GM12878 (cell line): ENCODE measurements around the gene ITIH2. TPM values are rescaled to one million over a fixed set of nuclear protein-coding genes. Genes with fewer than 3 reads are reported as not detected.

Experiments used
- ATAC-seq: fragments of 200-7000 bp; cut with Tn5 transposase; 3 replicates; pipeline ENCODE4 v1.9.1; 2020; ENCODE audit warnings: mild to moderate bottlenecking, moderate library complexity
- BruUV-seq: library from RNA; stranded (reverse); fragments of 400-500 nt; replicated peaks from 2 replicates; lab custom pipeline; 2021; lab: Mats Ljungman, UMichigan
- CTCF ChIA-PET: fragments of 300-600 bp; sonication (Branson Sonifier 250); formaldehyde crosslinking; extraction: SDS; loops from one replicate; lab custom pipeline; 2021; ENCODE audit warnings: inconsistent platforms; lab: Yijun Ruan, JAX
- POLR2A ChIA-PET: fragments of 350-600 bp; formaldehyde crosslinking; extraction: SDS; loops from one replicate; lab custom pipeline; 2021; ENCODE audit warnings: inconsistent platforms; lab: Charles Lee
- RAD21 ChIA-PET: fragments of 300-600 bp; sonication (Branson Sonifier 250); formaldehyde crosslinking; loops from one replicate; lab custom pipeline; 2023; ENCODE audit warnings: antibody characterized with exemption; ENCODE audit not compliant: unreplicated experiment; lab: Charles Lee
- SMC1A ChIA-PET: fragments of 300-600 bp; sonication (Branson Sonifier 250); formaldehyde crosslinking; loops from one replicate; lab custom pipeline; 2023; ENCODE audit not compliant: unreplicated experiment, uncharacterized antibody; lab: Charles Lee
- DNase-seq: peaks from one replicate; pipeline ENCODE4 v3.0.0-alpha.2; 2011; ENCODE audit warnings: low read depth, low spot score
- FAIRE-seq: peaks from 3 replicates; lab custom pipeline; 2011; peaks lifted over from hg19 to GRCh38; lab: Jason Lieb, UNC
- H2AFZ ChIP-seq: 2 replicates; pipeline ENCODE4 v1.6.0; 2011; ENCODE audit warnings: low read depth, low read length, control low read depth; ENCODE audit not compliant: control insufficient read depth
- H3K27ac ChIP-seq: 2 replicates; pipeline ENCODE4 v1.5.1; 2011; ENCODE audit warnings: control low read depth; ENCODE audit not compliant: control insufficient read depth, insufficient read depth
- H3K27me3 ChIP-seq, 2 experiments: replicated peaks in 1 of 2; 2 replicates each; pipeline versions ENCODE4 v1.6.0 to v1.6.1; 2011; ENCODE audit warnings: low read length in 1 of 2; ENCODE audit not compliant: control insufficient read depth in 2 of 2, insufficient read depth in 2 of 2
- H3K36me3 ChIP-seq, 2 experiments: 2 replicates each; pipeline ENCODE4 v1.5.1; 2011; ENCODE audit warnings: low read length in 1 of 2; ENCODE audit not compliant: control insufficient read depth in 2 of 2, insufficient read depth in 2 of 2
- H3K4me1 ChIP-seq: 2 replicates; pipeline ENCODE4 v1.6.1; 2011; ENCODE audit warnings: mild to moderate bottlenecking, low read length, moderate library complexity, mixed read lengths; ENCODE audit not compliant: control insufficient read depth, insufficient read depth
- H3K4me2 ChIP-seq: 2 replicates; pipeline ENCODE4 v1.6.0; 2011; ENCODE audit warnings: control low read depth; ENCODE audit not compliant: control insufficient read depth, insufficient read depth
- H3K4me3 ChIP-seq: fragments of 200-600 bp; sonication (generic); 2 replicates; pipeline ENCODE4 v1.5.1; 2016
- H3K79me2 ChIP-seq: 2 replicates; pipeline ENCODE4 v1.6.0; 2011; ENCODE audit warnings: low read length; ENCODE audit not compliant: control insufficient read depth, insufficient read depth
- H3K9ac ChIP-seq: 2 replicates; pipeline ENCODE4 v1.8.0; 2011; ENCODE audit warnings: low read length, control low read depth, mixed read lengths; ENCODE audit not compliant: control insufficient read depth, insufficient read depth
- H3K9me3 ChIP-seq: replicated peaks from 3 replicates; pipeline ENCODE4 v1.5.1; 2011; ENCODE audit warnings: mild to moderate bottlenecking, low read length; ENCODE audit not compliant: control insufficient read depth, insufficient read depth
- H4K20me1 ChIP-seq: 2 replicates; pipeline ENCODE4 v1.6.0; 2011; ENCODE audit not compliant: control insufficient read depth, insufficient read depth
- BCLAF1 ChIP-seq: fragments of 450-650 bp; IDR thresholded peaks from 2 replicates; pipeline ENCODE4 v1.6.1; 2017; ENCODE audit warnings: antibody characterized with exemption, mild to moderate bottlenecking, moderate library complexity
- ELK1 ChIP-seq: IDR thresholded peaks from 2 replicates; pipeline ENCODE4 v1.6.1; 2012; ENCODE audit warnings: low read depth, low read length, improper control_type of control experiment
- MTA2 ChIP-seq: fragments of 450-650 bp; IDR thresholded peaks from 2 replicates; pipeline ENCODE4 v1.6.1; 2016; ENCODE audit warnings: low read depth, mild to moderate bottlenecking, moderate library complexity
- WGBS: methylation state at CpG from one replicate; pipeline ENCODE4 v1.1.6; 2016; ENCODE audit warnings: low lambda C conversion rate; ENCODE audit not compliant: insufficient replicate concordance, insufficient coverage; ENCODE audit errors: missing lambda C conversion rate; 5-methylcytosine and 5-hydroxymethylcytosine counted together
- in situ Hi-C: fragments of 300-500 bp; cut with MboI; formaldehyde crosslinking; loops from 9 replicates; pipeline ENCODE4 v1.14.3; 2018; ENCODE audit warnings: mixed read lengths
- intact Hi-C: fragments of 100-400 bp; cut with micrococcal nuclease; formaldehyde crosslinking; loops from one replicate; pipeline ENCODE4 v1.14.2; 2022; ENCODE audit not compliant: unreplicated experiment
- polyA plus RNA-seq, 11 experiments: library from polyadenylated mRNA; depleted of rRNA in 4 of 11; unstranded in 6 of 11; stranded (reverse) in 5 of 11; fragments of >200 nt; fragmentation: Nextera tagmentation in 4 of 11; fragmentation: Illumina TruSeq in 1 of 11; extraction: Ambion mirVana in 4 of 11; extraction: Trizol in 1 of 11; gene quantifications; 1 replicate in 1 of 11; 2 replicates in 10 of 11; pipeline versions ENCODE4 v1.2.1 to v1.2.3, GENCODE V29; 2011 to 2016; ENCODE audit warnings: inconsistent platforms in 2 of 11, missing spikeins in 2 of 11, low read depth in 1 of 11
- total RNA-seq, 4 experiments: library from RNA; depleted of rRNA in 3 of 4; stranded (reverse); fragments of >200 nt in 3 of 4; fragmentation: Illumina TruSeq in 1 of 4; extraction: Trizol in 1 of 4; gene quantifications; 2 replicates each; pipeline versions ENCODE4 v1.2.1 to v1.2.3, GENCODE V29; 2013 to 2021

Gene ITIH2
- total and polyA plus RNA-seq, 10 of the 15 experiments (the other 5 are each of a cell fraction or from before 2014, with no cell fraction given) = 0.05 to 0.72 (median 0.53) TPM; not detected in 7

- H3K4me3 ChIP-seq = no peak overlapping the region
- intact Hi-C loops = no loop called here
- POLR2A ChIA-PET = no interaction called here
- no peak overlapping the region for H2AFZ ChIP-seq
- SMC1A ChIA-PET = interaction anchor here (0.6 to 1.3 kb wide), 3 partner anchors 14 to 173 kb away, joined by 3 read pairs; no protein-coding TSS in a partner anchor
- FAIRE-seq (no peak), DNase-seq (no peak), ATAC-seq (no peak)
- no peak overlapping the region for H3K27ac ChIP-seq
- peaks cover 2 to 10% of the 10 kb centered on the region in 2 experiments for H3K27me3 ChIP-seq
- TF ChIP-seq MTA2 (no peak), BCLAF1 (no peak), ELK1 (no peak)
- no peaks in the 10 kb centered on the region for H3K79me2 ChIP-seq
- no peaks in the 10 kb centered on the region for H3K9me3 ChIP-seq
- no peak overlapping the region for H3K4me2 ChIP-seq
- H3K9ac ChIP-seq = no peak overlapping the region
- CTCF ChIA-PET = interaction anchor here (1.2 to 2.1 kb wide), 3 partner anchors 18 to 23 kb away, joined by 3 to 7 read pairs (median 3); no protein-coding TSS in a partner anchor
- no TSS peak for BruUV-seq
- WGBS = 15% methylated on average over 4 of the region's 4 CpGs
- no peaks in the 10 kb centered on the region for H3K36me3 ChIP-seq
- in situ Hi-C loops = no loop called here
- H3K4me1 ChIP-seq = no peaks in the 10 kb centered on the region
- RAD21 ChIA-PET = interaction anchor here (0.6 to 1.5 kb wide), 2 partner anchors 51 to 182 kb away, joined by 3 to 6 read pairs; no protein-coding TSS in a partner anchor
- H4K20me1 ChIP-seq = no peaks in the 10 kb centered on the region
These were observed 4.0 kb downstream of the ITIH2 start for GRCh38 chr10:7707102-7707501.
